GM19395 (cell line): ENCODE results near the gene SMAD3.

Experiments
- ATAC-seq: cut with Tn5 transposase; IDR thresholded peaks from one replicate; pipeline ENCODE4 v1.9.1; 2021; ENCODE audit warnings: mild to moderate bottlenecking, moderate library complexity; ENCODE audit not compliant: unreplicated experiment

SMAD3 gene

DNA sequence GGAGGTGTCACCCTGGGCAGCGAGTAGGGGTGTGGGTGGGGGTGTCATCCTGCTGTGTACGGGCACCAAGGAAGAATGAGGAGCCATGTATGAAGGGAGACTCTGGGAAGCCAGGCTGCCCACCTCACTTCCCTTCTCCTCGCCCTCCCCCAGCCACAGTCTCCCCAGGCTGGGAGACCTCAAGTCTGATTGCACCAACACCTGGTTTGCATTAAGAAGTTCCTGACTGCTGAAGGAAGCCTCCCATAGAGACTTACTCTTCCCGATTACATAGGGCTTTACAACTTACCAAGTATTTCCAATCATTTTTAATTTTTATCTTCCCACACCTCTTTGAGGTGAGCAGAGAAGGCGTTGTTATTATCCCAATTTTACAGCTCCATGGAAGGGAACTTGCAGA, 29.5 kb upstream of the SMAD3 start:
- ATAC-seq, result no peak

DNA sequence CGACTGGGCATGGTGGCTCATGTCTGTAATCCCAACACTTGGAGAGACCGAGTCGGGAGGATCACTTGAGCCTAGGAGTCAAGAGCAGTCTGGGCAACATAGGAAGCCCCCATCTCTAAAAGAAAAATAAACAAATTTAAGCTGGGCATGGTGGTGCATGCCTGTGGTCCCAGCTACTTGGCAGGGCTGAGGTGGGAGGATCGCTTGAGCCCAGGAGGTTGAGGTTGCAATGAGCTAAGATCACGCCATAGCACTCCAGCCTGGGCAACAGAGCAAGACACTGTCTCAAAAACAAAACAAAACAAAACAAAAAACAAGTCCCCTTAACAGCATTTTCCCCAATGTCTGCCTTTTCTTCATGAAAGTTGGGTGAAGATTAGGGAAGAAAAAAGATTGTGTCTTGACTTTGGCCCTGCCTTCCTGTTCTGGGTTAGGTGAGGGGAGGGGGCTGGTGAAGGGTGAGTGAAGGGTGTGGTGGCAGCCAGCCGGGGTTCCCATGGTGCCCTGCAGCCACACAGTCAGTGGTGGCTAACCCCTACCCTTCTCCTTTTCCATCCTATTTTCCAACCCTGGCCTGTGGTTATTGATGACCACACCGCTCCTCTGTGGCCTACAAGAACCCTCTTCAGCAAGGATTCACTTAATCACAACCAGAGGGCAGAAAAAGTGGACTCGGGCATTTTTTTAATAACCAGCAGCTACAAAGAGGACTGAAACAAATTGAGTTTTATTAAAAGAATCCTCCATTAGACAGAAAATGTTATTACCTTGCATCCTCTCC, 28.4 kb upstream of the SMAD3 start:
- ATAC-seq, result no peak

DNA sequence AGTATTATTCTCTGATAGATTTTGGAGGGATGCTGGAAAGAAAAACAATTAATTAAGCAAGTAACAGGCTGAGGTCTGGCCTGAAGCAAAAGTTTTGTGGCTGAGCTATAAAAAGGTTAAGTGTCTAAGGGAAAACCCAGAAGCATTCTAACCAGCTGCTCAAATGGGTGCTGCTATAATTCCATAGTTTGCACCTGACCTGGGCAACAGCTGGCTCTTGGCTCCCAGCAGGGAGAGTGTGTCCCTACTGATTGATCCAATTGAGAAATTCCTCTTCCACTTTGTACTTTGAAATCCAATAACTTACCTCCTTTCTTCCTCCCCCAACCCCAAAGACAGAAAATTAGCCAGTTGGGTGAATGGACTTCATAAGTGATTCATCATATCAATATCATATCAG, 27.7 kb upstream of the SMAD3 start:
- ATAC-seq, result no peak

DNA sequence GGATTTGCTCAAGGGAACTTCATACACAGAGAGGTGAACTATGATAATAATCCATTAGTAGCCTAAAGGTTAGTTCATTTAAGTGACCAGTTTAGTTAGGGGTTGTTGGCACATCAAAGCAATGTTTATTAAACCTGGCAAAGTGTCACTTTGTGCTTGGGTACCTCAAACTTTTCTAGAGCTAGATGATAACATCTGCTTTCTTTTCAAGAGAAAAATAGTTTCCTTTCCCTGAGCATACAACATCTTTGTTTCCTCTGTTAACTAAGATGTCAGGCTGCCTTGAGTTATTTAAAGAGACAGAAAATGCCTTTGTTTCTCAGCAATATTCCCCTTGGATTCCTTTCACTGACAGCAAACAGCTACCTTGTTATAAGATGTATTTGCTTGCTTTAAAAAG, 26.7 kb upstream of the SMAD3 start:
- ATAC-seq, result no peak

DNA sequence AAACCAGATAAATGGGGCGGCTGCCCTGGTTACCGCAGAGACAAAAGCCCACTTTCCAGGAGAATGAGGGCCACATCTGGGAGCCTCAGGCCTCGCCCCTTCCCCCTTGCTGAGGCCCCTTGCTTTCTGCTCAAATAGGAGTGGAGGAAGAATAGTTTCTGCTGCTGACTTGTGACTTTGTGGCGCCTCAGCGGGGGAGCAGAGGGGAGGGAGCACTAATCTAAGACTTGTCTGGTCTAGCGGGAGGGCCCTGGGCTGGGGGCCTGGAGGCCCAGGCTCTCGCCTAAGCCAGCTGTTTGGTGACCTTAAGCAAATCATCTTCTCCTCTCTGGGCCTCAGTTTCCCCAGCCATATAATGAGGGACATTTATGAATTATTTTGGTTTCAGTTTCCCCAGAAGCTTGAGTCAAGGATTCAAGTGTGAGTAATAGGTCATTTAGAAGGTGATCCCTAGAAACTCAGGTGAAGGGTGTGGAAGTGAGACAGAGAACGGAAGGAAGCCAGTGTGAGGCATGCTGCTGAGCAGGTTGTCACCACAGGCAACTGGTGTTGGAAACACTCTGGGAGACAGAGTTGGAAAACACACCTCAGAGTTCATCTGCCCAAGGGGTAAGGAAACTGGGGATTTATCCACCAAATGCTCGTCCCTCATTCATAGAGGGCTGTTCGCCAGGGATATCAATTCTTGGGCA, 25.9 kb upstream of the SMAD3 start:
- no peak for ATAC-seq

DNA sequence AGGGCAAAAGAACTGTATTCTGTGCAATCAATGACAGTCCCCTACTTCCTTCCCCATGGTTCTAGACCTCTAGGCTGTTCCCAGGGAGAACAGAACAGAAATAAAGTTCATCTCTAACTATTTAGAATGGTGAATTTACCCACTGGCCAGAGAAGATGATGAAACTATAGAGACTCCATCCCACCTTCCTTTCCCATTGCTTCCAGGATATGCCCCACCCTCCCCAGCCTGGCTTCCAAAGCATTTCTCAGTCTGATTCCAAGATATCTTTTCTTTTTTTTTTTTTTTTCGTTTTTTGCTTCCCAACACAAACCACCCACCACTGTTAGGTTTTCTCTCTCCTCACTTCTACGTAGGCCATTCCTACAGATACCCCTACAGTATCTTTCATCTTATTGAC, 25.1 kb upstream of the SMAD3 start:
- ATAC-seq, result no peak

DNA sequence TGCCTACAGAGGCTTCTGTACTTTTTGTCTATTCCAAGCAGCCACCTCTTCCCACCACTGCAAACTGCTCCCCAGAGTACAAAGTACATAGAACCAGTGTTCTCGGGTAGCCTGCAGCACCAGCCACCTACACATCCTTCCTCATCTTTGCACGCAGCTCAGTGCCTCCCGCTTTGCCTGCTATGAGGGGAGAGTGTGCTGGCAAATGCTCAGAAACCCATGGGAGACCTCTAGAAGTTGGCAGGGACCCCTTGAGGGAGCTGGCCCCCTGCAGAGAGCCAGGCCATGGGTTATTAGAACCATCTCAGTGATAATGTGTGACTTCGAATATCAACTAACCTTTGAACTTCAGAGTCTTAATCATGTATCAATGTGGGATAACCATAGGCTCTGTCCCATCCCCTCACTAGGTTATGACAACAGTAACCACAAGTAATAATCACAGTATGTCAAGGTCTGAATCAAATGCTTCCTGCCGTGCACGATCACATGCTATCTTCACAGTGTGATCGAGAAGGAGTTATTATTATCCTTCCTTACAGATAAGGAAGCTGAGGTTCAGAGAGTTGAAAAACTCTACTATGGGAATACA, 22.8 kb upstream of the SMAD3 start:
- ATAC-seq, result no peak

DNA sequence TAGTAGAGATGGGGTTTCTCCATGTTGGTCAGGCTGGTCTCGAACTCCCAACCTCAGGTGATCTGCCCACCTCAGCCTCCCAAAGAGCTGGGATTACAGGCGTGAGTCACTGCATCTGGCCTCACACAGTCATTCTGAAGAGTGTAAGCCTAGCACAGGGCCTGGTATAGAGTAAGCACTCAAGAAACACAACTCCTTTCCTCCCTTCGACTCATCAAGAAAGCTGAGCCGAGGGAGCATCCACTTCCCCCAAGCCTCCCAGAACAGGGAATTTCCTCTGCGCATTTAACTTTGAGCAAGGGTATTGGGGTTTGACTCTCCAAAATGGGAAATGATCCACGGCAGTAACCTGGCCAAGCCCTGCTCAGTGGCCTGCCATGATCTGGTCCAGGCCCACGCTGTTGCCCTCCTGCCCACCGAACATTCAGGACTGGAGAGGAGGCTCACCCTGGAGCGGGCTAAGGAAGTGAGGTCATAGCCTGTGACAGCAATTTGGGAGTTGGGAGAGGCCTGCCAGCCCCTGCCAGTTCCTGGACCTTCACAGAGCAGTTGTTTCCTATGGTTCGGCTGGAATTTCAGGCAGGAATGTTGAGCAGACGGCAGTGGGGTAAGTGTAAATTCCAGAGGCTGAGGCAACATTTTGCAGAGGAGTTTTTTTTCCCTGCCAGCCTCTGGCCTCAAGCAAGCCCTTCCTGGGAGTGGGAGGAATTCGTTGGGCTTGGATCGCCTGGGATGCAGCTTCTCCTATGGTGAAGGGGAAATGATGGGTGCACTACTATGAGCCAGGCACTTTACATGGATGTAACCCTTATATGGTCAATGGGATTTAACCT, 21.2 kb upstream of the SMAD3 start:
- no peak for ATAC-seq

DNA sequence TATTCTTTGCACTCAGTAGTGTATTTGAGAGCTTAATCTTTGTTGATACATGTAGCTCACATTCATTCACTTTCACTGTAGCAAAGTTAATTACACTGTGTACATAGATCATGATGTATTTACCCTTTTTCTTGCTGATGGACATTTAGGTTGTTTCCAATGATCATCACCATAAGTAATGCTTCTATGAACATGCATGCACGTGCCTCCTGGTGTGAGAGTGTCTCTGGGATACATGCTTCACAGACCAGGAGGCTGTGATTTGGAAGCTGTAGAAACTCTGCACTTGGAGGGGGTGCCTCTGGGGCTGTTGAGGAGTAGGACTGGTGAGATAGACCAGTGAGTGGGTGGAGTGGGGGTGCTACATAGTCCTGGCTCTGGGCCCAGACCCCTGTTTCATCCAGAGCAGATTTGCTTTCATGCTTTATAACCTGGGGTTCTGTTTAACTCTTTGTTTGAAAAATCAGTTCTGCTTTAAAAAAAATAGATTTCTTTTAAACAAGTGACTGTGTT, 18.2 kb upstream of the SMAD3 start:
- ATAC-seq, result no peak

DNA sequence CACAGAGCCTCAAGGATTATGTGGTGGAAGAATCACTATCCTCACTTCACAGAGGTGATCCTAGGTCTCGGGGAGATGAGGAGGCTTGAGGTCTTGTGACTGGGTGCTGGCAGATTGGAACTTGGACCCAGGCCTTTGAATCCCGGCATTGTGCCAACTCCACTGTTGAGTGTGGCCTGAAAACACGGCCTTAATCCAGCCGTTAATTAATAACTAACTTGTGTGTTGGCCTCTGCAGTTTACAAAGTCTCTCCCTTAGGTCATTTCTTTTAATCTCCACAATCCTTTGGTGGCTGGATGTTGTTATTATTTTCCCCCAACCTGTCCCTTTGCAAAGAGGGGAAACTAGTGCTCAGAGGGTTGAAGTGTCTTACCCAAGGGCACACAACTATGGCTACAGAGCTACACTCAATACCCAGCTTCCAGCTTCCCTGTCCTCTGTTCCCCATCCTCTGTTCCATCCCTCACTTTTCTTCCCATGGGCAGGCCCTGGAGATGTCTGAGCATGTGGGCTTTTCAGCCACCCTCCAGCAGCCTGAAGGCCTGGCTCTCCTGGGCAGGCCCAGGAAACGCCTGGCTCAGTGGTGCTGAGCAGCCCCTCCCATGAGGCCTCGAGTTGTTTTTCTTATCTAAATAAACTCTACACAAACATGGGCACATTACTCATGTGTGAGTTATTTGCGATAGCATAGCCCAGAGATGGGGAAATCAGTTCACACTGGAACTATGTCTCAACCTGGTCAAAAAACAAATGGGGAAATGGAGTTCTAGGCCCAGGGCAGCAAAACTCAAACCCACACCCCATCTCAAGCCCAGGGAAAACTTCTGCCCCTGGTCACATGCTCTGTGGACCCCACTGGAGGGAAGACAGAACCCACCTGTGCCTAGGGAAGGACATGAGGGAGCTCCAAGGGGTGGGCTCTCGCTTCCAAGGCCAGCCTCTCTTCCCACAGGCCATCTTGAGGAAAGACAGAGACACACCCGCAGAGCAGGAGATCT, 16.8 kb upstream of the SMAD3 start:
- no peak for ATAC-seq

DNA sequence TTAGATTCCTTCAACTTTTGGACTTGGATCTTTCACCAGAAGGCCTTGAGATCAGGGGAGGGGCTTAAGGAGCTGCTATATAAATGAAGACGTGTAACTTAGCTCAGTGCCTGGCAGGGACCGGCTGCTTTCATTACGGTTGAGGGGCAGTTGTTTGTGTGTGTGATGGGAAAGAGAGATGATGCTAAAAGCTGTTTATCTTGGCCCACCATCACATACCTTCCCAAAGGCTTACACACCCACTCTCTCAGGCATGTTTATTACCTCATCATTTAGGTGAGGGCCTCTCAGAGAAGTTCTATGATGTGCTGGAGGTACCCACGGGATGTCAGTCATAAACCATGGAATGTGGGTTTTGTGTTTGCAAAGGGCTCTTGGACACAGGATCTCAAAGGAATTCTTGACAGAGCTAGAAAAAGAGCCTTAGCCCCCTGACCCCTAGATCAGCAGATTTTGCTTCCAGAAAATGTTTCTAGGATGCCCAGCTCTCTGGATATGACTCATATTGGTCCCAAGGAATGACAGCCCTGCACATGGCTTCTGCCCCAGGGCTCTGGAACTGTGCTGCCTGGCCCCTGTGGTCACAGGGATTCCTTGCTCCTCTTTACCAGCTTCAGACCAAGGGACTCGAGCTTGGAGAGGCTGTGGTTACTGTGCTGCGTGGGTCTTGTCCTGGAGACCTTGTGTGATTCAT, 15.9 kb upstream of the SMAD3 start:
- no peak for ATAC-seq

DNA sequence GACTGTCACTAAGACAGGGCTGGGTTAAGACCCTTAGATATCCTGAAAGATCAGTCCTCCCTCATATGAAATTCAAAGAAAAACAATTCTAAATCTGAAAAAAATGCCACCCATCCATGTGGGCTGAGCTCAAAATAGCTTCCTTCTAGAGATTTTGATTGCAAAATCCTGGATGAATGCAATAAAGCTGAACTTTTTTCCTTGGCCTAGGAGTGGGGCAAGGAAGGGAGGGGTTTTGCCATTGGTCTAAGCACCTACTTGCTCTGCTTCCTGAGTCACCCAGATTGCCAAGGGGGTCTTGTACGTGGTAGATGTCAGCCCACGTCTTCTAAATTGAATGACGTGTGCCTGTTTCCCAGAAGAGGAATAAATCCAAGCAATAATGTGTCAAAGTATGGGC, 15.3 kb upstream of the SMAD3 start:
- ATAC-seq, result no peak

DNA sequence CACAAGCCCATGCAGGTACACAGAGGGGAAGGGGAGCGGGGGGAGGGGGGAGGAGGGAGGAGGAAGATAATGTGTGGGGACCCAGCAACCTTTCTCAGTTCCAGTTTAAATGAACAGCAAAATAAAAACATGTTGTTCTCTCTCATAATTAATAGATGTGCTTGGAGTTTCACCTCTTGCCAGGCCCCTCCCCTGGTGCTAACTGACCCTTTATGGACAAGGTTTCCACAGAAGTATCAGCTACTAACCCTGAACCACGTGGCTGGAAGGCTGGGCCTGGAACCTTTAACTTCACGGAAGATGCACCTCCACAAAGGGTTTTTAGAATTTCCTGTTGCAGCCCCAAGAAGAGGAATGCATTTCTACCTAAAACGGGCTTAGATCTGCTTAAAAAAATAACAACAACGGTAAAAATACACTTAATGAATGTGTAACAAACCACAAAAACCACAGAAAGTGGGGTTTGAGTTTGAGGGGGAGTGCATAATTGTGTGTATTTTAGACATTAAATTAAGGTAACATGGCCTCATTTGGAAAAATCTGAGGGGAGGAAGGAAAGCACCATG, 14.8 kb upstream of the SMAD3 start:
- ATAC-seq, result no peak

DNA sequence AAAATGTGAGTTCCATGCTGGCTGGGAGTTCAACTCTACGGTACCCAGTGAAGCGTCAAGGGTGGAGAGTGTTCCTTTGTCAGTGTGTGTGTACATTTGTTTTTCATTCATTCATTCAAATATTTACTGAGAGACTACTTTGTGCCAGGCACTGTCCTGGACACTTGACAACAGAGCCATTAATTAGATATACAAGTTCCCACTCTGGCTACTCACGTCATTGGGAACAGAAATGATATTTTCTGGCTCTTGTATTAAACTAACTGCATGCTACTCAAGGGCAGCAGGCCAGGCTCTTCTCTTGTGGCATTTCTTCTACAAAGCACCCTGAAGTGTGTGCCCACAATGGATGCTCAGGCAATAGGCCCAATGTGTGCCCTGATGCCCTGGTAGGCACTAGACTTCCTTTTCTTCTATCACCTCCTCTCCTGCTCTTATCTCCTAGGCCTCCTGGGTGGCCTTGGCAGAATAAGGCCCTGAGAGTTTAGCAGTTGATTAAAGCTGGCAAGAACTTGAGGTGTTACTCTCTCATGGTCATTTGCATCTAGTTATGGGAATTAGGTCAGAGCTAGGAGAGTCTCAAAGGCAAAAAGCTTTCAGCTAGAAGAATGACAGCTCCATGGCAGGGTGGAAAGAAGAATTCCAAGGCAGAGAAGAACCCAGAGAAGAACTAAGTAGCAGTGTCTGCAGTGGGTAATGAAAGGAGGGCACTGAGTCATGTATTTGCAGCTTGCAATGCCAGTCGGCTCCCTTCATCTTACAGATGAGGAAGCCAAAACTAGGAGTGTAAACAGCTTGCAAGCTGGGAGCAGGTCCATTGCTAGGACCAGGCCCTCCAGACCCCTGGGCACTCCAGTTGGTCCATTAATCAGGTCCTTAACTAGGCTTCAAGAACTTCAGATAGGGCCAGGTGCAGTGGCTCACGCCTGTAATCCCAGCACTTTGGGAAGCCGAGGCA, 14.0 kb upstream of the SMAD3 start:
- no peak for ATAC-seq

DNA sequence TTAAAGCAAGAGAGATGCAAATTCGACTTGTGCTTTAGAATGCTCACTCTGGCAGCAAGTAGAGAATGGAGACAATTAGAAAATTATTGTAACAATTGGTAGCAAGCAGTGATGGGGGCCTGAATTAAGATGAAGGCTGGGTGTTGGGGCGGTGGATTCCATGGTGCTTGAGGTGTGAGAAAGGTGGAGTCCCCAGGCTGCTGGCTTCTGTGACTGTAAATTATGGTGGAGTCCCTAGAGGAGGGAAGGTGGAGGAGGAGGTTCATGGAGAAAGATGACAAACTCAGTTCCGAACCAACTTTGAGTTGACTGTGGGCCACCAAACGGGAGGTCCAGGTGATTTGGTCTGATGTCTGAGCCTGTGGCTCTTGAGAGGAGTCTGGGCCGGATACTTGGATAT, 10.7 kb upstream of the SMAD3 start:
- ATAC-seq, result no peak

DNA sequence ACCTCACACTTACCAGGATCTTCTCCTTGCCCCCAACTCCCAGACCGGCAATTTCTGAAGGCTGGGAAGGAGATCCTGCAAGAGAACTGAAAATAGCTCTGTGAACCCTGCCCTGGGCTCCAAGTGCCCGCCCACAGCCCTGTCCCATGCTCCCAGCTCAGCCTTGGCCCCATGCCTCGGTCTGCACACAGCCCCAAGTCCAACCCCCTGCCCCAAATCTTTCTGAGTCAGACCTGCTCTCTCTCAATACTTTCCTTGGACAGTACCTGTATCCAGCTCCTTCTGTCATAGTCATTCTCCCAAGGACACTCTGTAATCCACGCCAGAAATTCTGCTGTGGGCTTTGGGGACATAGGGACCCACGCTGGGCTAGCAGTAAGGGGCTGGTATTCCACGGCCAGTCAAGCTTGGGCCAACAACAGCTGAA, 6.3 kb upstream of the SMAD3 start:
- no peak for ATAC-seq

DNA sequence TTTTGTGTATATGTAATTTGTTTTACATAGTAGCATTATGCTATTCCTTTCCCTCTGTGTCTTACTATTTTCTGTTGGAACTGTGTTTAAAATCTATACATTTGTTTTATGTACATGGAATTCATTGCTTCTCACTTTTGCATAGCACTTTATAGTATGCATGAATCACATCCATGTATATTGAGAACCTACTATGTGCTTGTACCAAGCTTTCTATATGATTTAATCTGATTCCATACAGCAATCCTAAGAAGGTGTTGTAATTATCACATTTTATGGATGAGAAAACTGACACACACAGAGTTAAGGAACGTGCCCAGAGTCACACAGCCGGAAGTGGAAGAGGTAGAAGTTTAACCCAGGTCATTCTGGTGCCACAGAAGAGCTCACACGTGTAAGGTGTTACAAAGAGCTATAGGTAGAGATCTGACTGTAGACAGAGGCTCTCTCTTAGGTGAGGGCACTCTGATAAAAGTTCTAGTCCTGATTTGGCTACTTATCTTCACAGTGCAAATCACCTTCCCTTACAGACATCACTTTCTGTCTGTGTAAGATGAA, 3.5 kb upstream of the SMAD3 start:
- ATAC-seq, result no peak
